Gastrocnemius medialis (tissue), 4 donors: ENCODE results near the gene MYO3B.

Source experiments
- POLR2A ChIP-seq, 2 donors: fragments of 450-650 bp; IDR thresholded peaks; one replicate each; pipeline ENCODE4 v1.6.1; 2017; ENCODE audit warnings: antibody characterized with exemption in 2 of 2, mild to moderate bottlenecking in 2 of 2, moderate library complexity in 2 of 2
- TF ChIP-seq, protein P1 (sequence below), 5 experiments: fragments of 450-650 bp in 3 of 5; fragments of 200-600 bp in 2 of 5; sonication (generic) in 2 of 5; IDR thresholded peaks in 4 of 5; conservative IDR thresholded peaks in 1 of 5; 1 replicate in 4 of 5; 2 replicates in 1 of 5; pipeline ENCODE4 v1.5.1; 2016 to 2019; ENCODE audit warnings: antibody characterized with exemption in 5 of 5, mild to moderate bottlenecking in 3 of 5, moderate library complexity in 3 of 5

DNA sequence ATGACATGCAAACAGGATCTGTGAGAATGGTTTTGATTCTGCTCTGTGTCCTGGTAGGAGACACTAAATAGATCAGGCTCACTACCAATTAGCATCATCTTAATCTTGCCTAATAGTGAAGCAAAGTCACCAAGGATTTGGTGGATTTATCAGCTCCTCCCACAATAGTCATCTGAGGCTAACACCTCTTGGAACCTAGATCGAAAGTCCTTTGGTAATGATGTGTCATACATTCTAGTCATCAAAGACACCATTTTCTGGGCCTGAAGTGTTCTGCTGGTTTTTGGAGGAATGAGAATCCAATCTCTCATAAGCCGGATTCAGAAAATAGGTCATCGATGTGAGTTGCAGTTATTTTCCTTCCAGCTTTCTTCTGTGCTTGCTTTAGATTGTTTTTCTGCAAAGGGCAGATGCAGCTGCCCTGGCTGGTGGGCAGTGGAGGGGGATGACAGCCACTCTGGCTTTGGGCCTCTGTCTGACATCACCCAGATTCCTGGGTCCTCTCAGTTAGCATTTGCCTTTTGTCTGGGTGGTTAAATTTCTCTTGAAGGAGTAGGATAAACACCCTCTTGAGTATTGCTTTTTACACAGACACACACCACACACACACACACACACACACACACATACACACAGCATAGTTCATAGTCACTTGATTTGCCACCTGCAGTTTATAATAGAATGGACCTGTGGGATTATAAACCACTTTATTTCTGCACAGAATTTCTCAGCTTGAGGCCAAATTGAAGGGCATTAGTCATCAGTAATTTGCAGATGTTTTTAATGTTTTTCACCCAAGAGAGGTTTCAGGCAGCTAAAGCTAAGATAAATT, at the start of gene MYO3B:
- TF ChIP-seq, protein P1, sequence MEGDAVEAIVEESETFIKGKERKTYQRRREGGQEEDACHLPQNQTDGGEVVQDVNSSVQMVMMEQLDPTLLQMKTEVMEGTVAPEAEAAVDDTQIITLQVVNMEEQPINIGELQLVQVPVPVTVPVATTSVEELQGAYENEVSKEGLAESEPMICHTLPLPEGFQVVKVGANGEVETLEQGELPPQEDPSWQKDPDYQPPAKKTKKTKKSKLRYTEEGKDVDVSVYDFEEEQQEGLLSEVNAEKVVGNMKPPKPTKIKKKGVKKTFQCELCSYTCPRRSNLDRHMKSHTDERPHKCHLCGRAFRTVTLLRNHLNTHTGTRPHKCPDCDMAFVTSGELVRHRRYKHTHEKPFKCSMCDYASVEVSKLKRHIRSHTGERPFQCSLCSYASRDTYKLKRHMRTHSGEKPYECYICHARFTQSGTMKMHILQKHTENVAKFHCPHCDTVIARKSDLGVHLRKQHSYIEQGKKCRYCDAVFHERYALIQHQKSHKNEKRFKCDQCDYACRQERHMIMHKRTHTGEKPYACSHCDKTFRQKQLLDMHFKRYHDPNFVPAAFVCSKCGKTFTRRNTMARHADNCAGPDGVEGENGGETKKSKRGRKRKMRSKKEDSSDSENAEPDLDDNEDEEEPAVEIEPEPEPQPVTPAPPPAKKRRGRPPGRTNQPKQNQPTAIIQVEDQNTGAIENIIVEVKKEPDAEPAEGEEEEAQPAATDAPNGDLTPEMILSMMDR (IDR thresholded peaks at IDR 0.05 in 4 of 5, conservative IDR thresholded peaks at IDR 0.05 in 1 of 5): no peak
- no peak for TF ChIP-seq POLR2A (IDR thresholded peaks at IDR 0.05)
